ENCODE results near the gene ZNF23.
A peak's percentile ranks its signal among the peaks of the same experiment; 100 is the strongest.

Gene ZNF23

GRCh38 chr16:71489122-71489521 is 27.1 kb upstream of the ZNF23 start, which contains the start of gene ZNF19:
Gene ZNF19 (minus strand): TSS chr16:71489324. CDS start chr16:71482114, 7,210 bp downstream.
- Histone ChIP-seq H3K4me1 (ENCODE audit: control insufficient read depth, insufficient read depth, low read length) (no peaks in the 10 kb centered on the region), H3K4me3 (ENCODE audit: low read length) (no peak within 1 kb of the TSS), H3K36me3 (ENCODE audit: control insufficient read depth, insufficient read depth, low read length) (no peaks in the 10 kb centered on the region), H3K27ac (ENCODE audit: low read depth, low read length) (no peak within 1 kb of the TSS), H3K9ac (ENCODE audit: low read length) (no peak within 1 kb of the TSS), H3K27me3 (ENCODE audit: control insufficient read depth, insufficient read depth, low read length) (no peaks in the 10 kb centered on the region)

GRCh38 chr16:71484006-71484893 is 22.2 kb upstream of the ZNF23 start:
- Histone ChIP-seq H3K4me3 (ENCODE audit: low read length) (peak overlapping the region; percentile 94), H3K4me1 (ENCODE audit: control insufficient read depth, insufficient read depth, low read length) (no peaks in the 10 kb centered on the region), H3K27ac (ENCODE audit: low read depth, low read length) (peak overlapping the region; percentile 99), H3K27me3 (ENCODE audit: control insufficient read depth, insufficient read depth, low read length) (no peaks in the 10 kb centered on the region), H3K36me3 (ENCODE audit: control insufficient read depth, insufficient read depth, low read length) (no peaks in the 10 kb centered on the region), H3K9ac (ENCODE audit: low read length) (peak overlapping the region; percentile 99)

GRCh38 chr16:71482569-71482968 is 20.5 kb upstream of the ZNF23 start:
- H3K4me3 ChIP-seq (ENCODE audit: low read length), result no peak overlapping the region
- no peaks in the 10 kb centered on the region for H3K4me1 ChIP-seq (ENCODE audit: control insufficient read depth, insufficient read depth, low read length)
- no peak overlapping the region for H3K9ac ChIP-seq (ENCODE audit: low read length)
- H3K27me3 ChIP-seq (ENCODE audit: control insufficient read depth, insufficient read depth, low read length), result no peaks in the 10 kb centered on the region
- H3K36me3 ChIP-seq (ENCODE audit: control insufficient read depth, insufficient read depth, low read length), result peaks cover 9% of the 10 kb centered on the region
- H3K27ac ChIP-seq (ENCODE audit: low read depth, low read length), result no peak overlapping the region

GRCh38 chr16:71480956-71481355 is 18.9 kb upstream of the ZNF23 start:
- Histone ChIP-seq H3K36me3 (ENCODE audit: control insufficient read depth, insufficient read depth, low read length) (peaks cover 9% of the 10 kb centered on the region), H3K27ac (ENCODE audit: low read depth, low read length) (no peak overlapping the region), H3K4me3 (ENCODE audit: low read length) (no peak overlapping the region), H3K27me3 (ENCODE audit: control insufficient read depth, insufficient read depth, low read length) (no peaks in the 10 kb centered on the region), H3K9ac (ENCODE audit: low read length) (no peak overlapping the region), H3K4me1 (ENCODE audit: control insufficient read depth, insufficient read depth, low read length) (no peaks in the 10 kb centered on the region)

GRCh38 chr16:71479420-71479819 is 17.4 kb upstream of the ZNF23 start:
- Histone ChIP-seq H3K4me1 (ENCODE audit: control insufficient read depth, insufficient read depth, low read length) (no peaks in the 10 kb centered on the region), H3K9ac (ENCODE audit: low read length) (no peak overlapping the region), H3K4me3 (ENCODE audit: low read length) (no peak overlapping the region), H3K27me3 (ENCODE audit: control insufficient read depth, insufficient read depth, low read length) (no peaks in the 10 kb centered on the region), H3K27ac (ENCODE audit: low read depth, low read length) (no peak overlapping the region), H3K36me3 (ENCODE audit: control insufficient read depth, insufficient read depth, low read length) (peaks cover 9% of the 10 kb centered on the region)

GRCh38 chr16:71476457-71477124 is 14.5 kb upstream of the ZNF23 start:
- H3K27ac ChIP-seq (ENCODE audit: low read depth, low read length), result no peak overlapping the region
- no peak overlapping the region for H3K9ac ChIP-seq (ENCODE audit: low read length)
- no peaks in the 10 kb centered on the region for H3K4me1 ChIP-seq (ENCODE audit: control insufficient read depth, insufficient read depth, low read length)
- no peak overlapping the region for H3K4me3 ChIP-seq (ENCODE audit: low read length)
- no peaks in the 10 kb centered on the region for H3K27me3 ChIP-seq (ENCODE audit: control insufficient read depth, insufficient read depth, low read length)
- peaks cover 9% of the 10 kb centered on the region for H3K36me3 ChIP-seq (ENCODE audit: control insufficient read depth, insufficient read depth, low read length)

- Histone ChIP-seq H3K36me3 (ENCODE audit: control insufficient read depth, insufficient read depth, low read length) (peaks cover 9% of the 10 kb centered on the region), H3K27me3 (ENCODE audit: control insufficient read depth, insufficient read depth, low read length) (no peaks in the 10 kb centered on the region), H3K27ac (ENCODE audit: low read depth, low read length) (no peak overlapping the region), H3K4me3 (ENCODE audit: low read length) (no peak overlapping the region), H3K9ac (ENCODE audit: low read length) (no peak overlapping the region), H3K4me1 (ENCODE audit: control insufficient read depth, insufficient read depth, low read length) (no peaks in the 10 kb centered on the region)
Measured at GRCh38 chr16:71474864-71475263, 12.8 kb upstream of the ZNF23 start.

GRCh38 chr16:71473891-71474290 is 11.8 kb upstream of the ZNF23 start:
- H3K9ac ChIP-seq (ENCODE audit: low read length), result no peak overlapping the region
- no peak overlapping the region for H3K4me3 ChIP-seq (ENCODE audit: low read length)
- H3K36me3 ChIP-seq (ENCODE audit: control insufficient read depth, insufficient read depth, low read length), result peaks cover 9% of the 10 kb centered on the region
- no peaks in the 10 kb centered on the region for H3K4me1 ChIP-seq (ENCODE audit: control insufficient read depth, insufficient read depth, low read length)
- H3K27ac ChIP-seq (ENCODE audit: low read depth, low read length), result no peak overlapping the region
- no peaks in the 10 kb centered on the region for H3K27me3 ChIP-seq (ENCODE audit: control insufficient read depth, insufficient read depth, low read length)

GRCh38 chr16:71472931-71473330 is 10.9 kb upstream of the ZNF23 start:
- Histone ChIP-seq H3K36me3 (ENCODE audit: control insufficient read depth, insufficient read depth, low read length) (peaks cover 1% of the 10 kb centered on the region), H3K4me1 (ENCODE audit: control insufficient read depth, insufficient read depth, low read length) (no peaks in the 10 kb centered on the region), H3K27ac (ENCODE audit: low read depth, low read length) (no peak overlapping the region), H3K4me3 (ENCODE audit: low read length) (no peak overlapping the region), H3K27me3 (ENCODE audit: control insufficient read depth, insufficient read depth, low read length) (no peaks in the 10 kb centered on the region), H3K9ac (ENCODE audit: low read length) (no peak overlapping the region)

- Histone ChIP-seq H3K4me1 (ENCODE audit: control insufficient read depth, insufficient read depth, low read length) (no peaks in the 10 kb centered on the region), H3K27ac (ENCODE audit: low read depth, low read length) (no peak overlapping the region), H3K4me3 (ENCODE audit: low read length) (no peak overlapping the region), H3K36me3 (ENCODE audit: control insufficient read depth, insufficient read depth, low read length) (no peaks in the 10 kb centered on the region), H3K27me3 (ENCODE audit: control insufficient read depth, insufficient read depth, low read length) (no peaks in the 10 kb centered on the region), H3K9ac (ENCODE audit: low read length) (no peak overlapping the region)
Measured at GRCh38 chr16:71472051-71472450, 10.0 kb upstream of the ZNF23 start.

GRCh38 chr16:71467810-71468209 is 5.8 kb upstream of the ZNF23 start:
- Histone ChIP-seq H3K9ac (ENCODE audit: low read length) (no peak overlapping the region), H3K27me3 (ENCODE audit: control insufficient read depth, insufficient read depth, low read length) (no peaks in the 10 kb centered on the region)

GRCh38 chr16:71464231-71464630 is 2.2 kb upstream of the ZNF23 start:
- Histone ChIP-seq H3K36me3 (ENCODE audit: control insufficient read depth, insufficient read depth, low read length) (no peaks in the 10 kb centered on the region), H3K4me3 (ENCODE audit: low read length) (no peak overlapping the region), H3K4me1 (ENCODE audit: control insufficient read depth, insufficient read depth, low read length) (peaks cover 6% of the 10 kb centered on the region), H3K27me3 (ENCODE audit: control insufficient read depth, insufficient read depth, low read length) (no peaks in the 10 kb centered on the region), H3K9ac (ENCODE audit: low read length) (no peak overlapping the region), H3K27ac (ENCODE audit: low read depth, low read length) (no peak overlapping the region)

More at GRCh38 chr16:71467810-71468209, 5.8 kb upstream of the ZNF23 start:
- Histone ChIP-seq H3K27ac (ENCODE audit: low read depth, low read length) (no peak overlapping the region), H3K36me3 (ENCODE audit: control insufficient read depth, insufficient read depth, low read length) (no peaks in the 10 kb centered on the region), H3K4me3 (ENCODE audit: low read length) (no peak overlapping the region), H3K4me1 (ENCODE audit: control insufficient read depth, insufficient read depth, low read length) (no peaks in the 10 kb centered on the region)
